ENCODE results near the gene CC2D1B.
A peak's percentile ranks its signal among the peaks of the same experiment; 100 is the strongest.
"Not testable (repeated sequence)": the region's sequence is repeated elsewhere in the genome, so short reads cannot be mapped to it uniquely, and the experiment has no call there.

Gene CC2D1B

DNA sequence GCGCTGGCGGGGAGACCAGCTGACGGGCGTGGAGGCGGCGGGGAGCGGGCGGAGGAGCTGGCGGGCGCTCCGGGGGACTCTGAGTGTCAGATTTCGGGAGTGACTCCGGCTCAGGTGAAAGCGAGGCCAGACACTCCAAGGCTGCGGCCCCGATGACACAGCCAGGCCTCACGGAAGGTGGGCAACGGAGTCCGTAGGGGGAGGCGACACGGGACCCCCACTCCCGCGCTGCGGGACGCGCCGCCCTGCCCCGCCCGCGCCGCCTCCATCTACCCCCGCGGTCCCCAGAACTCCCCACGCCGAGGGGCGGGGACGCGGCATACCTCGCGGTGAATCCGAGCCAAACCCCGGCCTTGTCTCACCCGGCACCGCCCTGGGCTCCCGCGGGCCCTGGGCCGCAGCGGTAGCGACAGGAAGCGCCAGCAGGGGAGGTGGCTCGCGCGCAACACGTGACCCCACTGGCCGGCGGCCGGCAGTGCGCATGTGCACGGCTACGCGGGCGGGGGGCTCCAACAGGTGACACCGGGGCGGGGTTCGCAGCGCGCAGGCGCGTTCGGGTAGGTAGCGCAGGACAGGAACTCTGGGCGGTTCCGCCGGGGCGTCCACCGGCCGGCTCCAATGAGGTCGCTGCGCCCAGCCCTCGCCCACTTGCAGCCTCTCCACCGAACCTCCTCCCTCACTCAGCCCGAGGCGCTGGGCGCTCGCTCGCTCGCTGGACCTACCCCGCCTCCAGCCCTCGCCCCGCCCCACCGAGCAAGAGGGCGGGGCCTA lies at the start of gene CC2D1B:
Gene CC2D1B, minus strand, starts transcription at position 460 of the 771 bp plus-strand sequence. CDS start 1,585 bp downstream, outside the sequence.
- DNase-seq = peak; percentile 100

DNA sequence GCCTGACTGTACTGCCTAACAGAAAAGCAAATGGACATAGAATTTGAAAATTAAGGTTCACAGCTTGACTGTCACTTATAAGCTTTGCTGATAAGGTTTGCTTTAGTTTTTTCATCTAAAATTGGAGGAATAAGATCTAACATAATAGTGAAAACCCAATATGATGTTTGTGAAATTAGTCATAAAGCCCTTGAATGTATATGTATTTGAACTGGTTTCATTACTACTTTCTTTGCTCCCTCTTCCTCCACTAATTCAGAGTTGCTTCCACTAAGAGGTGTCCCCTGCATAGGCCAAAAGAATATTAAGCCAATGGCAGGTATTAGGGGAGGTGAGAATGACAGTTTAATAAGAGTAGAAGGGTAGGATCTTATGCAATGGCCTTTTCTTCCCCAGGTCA lies 48.9 kb upstream of the CC2D1B start:
- no peak for DNase-seq

- no peak for DNase-seq
Measured at GRCh38 chr1:52413410-52413989, 47.5 kb upstream of the CC2D1B start.

GRCh38 chr1:52404975-52405338 lies 39.0 kb upstream of the CC2D1B start:
- DNase-seq = no peak

- peak; percentile 99 for DNase-seq
Measured at GRCh38 chr1:52404116-52404974, 38.3 kb upstream of the CC2D1B start, which contains the start of the genes ORC1 and PRPF38A. TSS of gene ORC1 (minus strand) at chr1:52404423. CDS start at chr1:52402223, 2,200 bp downstream. TSS of gene PRPF38A (plus strand) at chr1:52404602. CDS start at chr1:52404750, 148 bp downstream.

GRCh38 chr1:52403566-52404115 lies 37.6 kb upstream of the CC2D1B start:
- peak; percentile 36 for DNase-seq

DNA sequence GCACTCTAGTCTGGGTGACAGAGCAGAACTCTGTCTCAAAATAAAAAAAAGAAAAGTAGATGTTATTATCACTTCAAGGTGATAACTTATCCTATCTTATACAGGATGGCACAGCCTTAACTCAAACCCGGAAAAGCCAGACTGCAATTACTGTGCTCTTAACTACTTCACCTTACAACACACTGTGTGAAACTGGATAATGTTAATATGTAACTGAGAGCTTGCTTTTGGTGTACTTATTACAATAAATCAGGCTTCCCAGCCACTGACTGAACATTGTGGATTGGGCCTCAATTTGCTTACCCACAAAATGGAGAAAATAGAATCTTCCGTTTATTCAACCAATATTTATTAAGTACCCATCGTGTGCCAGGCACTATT lies 36.8 kb upstream of the CC2D1B start:
- no peak for DNase-seq

- DNase-seq = no peak
Measured at GRCh38 chr1:52400131-52400530, 34.1 kb upstream of the CC2D1B start.

DNA sequence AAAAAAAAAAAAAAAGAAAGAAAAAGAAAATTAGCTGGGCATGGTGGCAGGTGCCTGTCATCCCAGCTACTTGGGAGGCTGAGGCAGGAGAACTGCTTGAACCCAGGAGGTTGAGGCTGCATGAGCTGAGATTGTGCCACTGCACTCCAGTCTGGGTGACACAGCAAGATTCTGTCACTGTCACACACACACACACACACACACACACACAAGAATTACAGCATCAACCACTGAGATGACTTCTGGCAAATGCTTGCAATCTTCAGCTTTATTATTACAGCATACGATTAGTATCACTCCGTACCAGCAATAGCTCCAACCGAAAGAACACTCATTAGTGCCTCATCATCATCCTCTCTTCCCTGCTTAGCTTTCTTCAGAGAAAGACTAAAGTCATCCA lies 33.6 kb upstream of the CC2D1B start:
- no peak for DNase-seq

DNA sequence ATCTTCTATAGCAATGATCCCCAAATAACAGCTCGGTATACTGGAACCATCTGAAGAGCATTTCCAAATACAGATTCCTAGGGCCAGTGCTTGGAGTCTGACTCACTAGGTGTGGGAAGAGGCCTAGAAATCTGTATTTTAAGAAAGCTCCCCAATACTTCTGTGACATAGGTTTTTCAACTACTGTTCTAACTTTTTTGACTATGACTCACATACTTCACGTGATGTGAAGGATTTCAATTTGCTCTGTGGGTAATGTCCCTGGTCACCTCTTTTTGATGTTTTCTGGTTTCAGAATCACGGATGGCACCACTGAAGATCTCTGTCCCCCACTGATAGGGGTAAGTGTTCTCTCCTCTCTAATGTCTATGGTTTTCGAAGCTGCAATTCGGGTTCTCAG lies 27.2 kb upstream of the CC2D1B start:
- no peak for DNase-seq

GRCh38 chr1:52386458-52386857 lies 20.5 kb upstream of the CC2D1B start:
- no peak for DNase-seq

GRCh38 chr1:52385376-52385775 lies 19.4 kb upstream of the CC2D1B start:
- DNase-seq = no peak

DNA sequence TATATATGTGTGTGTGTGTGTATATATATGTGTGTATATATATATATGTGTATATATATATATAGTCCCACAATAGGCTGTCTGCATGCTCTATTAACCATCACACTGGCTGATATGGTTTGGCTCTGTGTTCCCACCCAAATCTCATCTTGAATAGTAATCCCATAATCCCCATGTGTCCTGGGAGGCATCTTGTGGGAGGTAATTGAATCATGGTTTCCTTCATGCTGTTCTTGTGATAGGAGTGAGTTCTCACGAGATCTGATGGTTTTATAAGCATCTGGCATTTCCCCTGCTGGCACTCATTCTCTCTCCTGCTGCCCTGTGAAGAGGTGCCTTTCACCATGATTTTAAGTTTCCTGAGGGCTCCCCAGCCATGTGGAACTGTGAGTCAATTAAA lies 3.8 kb upstream of the CC2D1B start:
- DNase-seq = not testable (repeated sequence)

GRCh38 chr1:52368383-52369172 lies 2.6 kb upstream of the CC2D1B start:
- DNase-seq = peak; percentile 79

GRCh38 chr1:52367272-52367671 lies 1.3 kb upstream of the CC2D1B start:
- DNase-seq = no peak

GRCh38 chr1:52366517-52366827 lies 467 bp upstream of the CC2D1B start:
- no peak for DNase-seq

GRCh38 chr1:52365071-52365745 lies 797 bp downstream of the CC2D1B start:
- peak; percentile 20 for DNase-seq

DNA sequence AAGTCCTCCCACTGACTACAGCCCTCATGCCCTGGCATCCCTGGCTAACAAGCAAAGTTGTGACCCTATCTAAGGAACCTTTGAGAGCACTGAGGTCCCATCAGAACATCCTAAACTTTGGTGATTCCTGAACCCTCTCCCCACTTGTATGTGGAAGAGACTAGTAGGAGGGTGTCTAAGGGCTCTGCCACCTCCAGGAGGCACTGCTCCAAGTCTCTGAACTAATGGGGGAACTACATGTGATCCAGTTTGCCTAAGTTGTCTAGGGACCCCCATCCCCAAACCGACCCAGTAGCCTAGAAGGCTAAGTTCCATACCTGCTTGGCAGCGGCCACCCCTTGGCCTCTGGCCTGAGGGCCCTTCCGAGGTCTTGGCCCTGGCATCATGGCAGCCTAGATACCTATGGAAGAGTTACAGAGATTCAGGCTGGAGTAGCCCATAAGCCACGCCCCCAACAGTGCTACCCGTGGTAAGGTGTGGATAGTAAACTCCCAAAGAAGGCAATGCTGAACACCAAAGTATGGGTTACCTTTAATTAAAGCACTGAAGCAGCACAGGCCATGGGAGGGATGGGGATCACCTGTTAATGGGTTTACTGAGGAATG lies 1.7 kb downstream of the CC2D1B start:
- DNase-seq = peak; percentile 25

DNA sequence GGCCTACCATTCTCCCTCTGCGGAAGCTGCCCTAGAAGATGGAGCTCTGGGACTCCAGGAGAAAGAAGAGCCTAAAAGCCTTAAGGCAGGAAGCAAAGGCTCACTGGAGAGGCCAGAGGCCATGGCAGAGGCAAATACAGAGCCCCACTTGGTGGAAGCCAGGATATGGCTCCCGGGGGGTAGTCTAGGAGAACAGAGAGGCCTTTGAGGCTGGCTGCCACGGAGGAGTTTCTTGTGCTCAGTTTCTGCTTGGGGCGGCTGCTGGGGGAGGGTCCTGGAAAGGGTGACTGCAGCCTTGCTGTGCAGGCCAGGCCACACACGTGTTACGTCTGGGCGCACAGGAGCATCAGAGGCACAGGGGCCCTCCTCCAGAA lies 5.4 kb downstream of the CC2D1B start:
- DNase-seq = no peak

DNA sequence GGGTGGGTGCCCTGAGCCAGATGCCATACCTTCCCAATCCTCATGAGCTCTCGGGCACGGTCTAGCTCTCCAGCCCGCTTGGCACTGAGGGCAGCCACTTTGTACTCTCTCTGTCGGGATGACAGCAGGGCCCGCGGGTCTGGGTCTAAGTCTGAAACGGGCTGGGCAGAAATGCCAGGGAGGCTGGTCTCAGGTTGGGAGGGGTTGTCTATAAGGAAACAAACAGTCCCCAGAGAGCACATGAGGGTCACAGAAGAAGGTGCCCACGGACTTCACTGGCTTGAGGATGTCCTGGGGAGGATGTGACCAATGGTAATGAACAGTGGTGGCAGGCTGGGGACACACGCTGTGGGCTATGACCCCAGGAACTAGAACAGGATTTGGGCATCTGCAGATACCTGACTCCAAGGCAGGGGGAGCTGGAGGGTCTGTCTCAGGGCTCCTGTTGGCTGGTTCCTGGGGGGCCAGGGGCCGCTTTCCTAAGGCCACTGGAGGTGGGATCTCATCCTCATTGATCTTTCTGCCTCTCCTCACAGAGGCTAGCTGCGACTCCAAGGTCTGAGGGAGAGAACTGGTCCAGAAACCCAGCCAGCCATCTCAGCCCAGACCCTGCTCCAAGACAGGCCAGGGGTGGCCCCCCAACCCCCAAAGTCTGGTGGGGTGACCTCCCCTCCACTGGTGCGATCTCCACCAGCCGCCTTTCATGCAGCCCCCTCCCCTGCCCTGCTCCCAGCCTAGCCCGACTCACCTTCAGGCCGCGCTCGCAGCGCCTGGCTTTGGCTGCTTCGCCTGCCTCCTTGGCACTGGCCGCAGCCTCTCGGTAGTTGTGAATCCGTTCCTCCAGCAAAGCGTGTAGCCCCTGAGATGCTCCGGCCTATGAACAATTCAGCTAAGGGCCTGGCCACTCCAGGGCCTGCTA lies 6.1 kb downstream of the CC2D1B start:
- no peak for DNase-seq
